Muscle of arm (tissue), 14 donors: ENCODE measurements around the gene IFT88. TPM values are rescaled to one million over a fixed set of nuclear protein-coding genes. Genes with fewer than 3 reads are reported as not detected.

Experiments used
- DNase-seq: peaks from one replicate; pipeline ENCODE4 v3.0.0-alpha.2; 2013
- long read RNA-seq, 11 donors: transcript quantifications; one replicate each; lab custom pipeline, GENCODE V29; 2026
- polyA plus RNA-seq, 12 donors: library from polyadenylated mRNA; unstranded; fragments of 120-200 nt; gene quantifications; one replicate each; pipeline ENCODE4 v1.2.1, GENCODE V29; 2013; ENCODE audit not compliant: insufficient read length in 12 of 12

The IFT88 gene, protein sequence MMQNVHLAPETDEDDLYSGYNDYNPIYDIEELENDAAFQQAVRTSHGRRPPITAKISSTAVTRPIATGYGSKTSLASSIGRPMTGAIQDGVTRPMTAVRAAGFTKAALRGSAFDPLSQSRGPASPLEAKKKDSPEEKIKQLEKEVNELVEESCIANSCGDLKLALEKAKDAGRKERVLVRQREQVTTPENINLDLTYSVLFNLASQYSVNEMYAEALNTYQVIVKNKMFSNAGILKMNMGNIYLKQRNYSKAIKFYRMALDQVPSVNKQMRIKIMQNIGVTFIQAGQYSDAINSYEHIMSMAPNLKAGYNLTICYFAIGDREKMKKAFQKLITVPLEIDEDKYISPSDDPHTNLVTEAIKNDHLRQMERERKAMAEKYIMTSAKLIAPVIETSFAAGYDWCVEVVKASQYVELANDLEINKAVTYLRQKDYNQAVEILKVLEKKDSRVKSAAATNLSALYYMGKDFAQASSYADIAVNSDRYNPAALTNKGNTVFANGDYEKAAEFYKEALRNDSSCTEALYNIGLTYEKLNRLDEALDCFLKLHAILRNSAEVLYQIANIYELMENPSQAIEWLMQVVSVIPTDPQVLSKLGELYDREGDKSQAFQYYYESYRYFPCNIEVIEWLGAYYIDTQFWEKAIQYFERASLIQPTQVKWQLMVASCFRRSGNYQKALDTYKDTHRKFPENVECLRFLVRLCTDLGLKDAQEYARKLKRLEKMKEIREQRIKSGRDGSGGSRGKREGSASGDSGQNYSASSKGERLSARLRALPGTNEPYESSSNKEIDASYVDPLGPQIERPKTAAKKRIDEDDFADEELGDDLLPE
- 10 to 100 TPM in 11 of 12 donors, not detected in 1; 12.6 to 27.8 (median 16.8) TPM for polyA plus RNA-seq
- long read RNA-seq, donor 1, partial matches to known transcripts, result 0 of 1 reads
- long read RNA-seq, donor 1, other reads (novel, unspliced or antisense), result 0 of 1 reads
- long read RNA-seq, donor 2, result 0 reads
- long read RNA-seq, donor 3, result 0 reads
- long read RNA-seq, donor 4, result 0 reads
- long read RNA-seq, donor 5, result 0 reads
- long read RNA-seq, donor 6, result 0 reads
- long read RNA-seq, donor 7, partial matches to known transcripts, result 0 of 1 reads
- long read RNA-seq, donor 7, other reads (novel, unspliced or antisense), result 0 of 1 reads
- long read RNA-seq, donor 8, partial matches to known transcripts, result 0 of 2 reads
- long read RNA-seq, donor 8, other reads (novel, unspliced or antisense), result 0 of 2 reads
- long read RNA-seq, donor 9, partial matches to known transcripts, result 0 of 1 reads
- long read RNA-seq, donor 9, other reads (novel, unspliced or antisense), result 0 of 1 reads
- long read RNA-seq, donor 10, partial matches to known transcripts, result 0 of 1 reads
- long read RNA-seq, donor 10, other reads (novel, unspliced or antisense), result 0 of 1 reads
- long read RNA-seq, donor 11, result 0 reads

DNA sequence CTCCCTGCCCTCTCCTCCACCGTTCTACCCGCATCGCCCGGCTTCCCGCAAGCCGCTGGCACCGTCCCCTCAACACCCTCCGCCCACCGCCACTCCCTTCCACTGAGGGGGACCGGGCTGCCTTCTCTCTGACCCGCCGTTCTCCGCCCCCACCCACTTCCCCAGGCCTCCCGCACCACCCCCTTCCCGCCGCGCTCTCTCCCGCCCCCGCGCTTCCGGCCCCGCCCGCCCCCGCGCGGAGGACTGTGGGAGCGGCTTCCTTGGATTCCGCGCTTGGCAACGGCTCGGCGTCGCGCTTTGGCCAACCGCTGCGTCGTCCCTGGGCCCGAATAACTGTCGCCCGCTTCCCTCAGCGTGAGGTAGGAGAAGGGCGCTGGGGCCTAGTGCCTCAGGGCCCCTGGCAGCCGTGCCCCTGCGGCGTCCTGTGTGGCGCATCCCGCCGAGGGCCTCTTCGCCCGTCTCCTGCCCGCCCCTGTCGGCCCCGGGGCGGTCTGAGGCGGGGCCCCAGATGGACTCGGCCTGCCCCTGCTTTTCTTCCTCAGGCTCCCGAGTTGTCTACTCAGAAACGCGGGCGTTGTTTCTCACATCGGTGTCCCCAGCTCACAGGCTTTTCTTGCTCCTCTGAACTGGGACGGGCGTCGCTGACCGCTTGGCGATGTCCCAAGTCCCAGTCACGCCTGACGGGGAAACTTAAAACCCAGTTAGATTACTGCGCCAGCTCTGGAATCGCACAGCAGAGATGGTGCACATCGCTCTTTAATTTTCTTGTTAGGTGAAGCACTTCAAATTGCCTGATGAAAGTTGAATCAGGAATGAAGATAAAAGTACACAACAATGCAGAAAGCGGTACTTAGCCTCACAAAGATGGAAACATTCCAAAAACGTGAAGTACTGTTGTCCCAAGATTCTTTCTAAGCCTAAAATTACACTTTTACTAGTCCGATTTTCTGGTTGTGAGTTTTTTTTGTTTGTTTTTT is at the start of gene IFT88:
IFT88 (plus strand) TSS at position 260 of the 977 bp plus-strand sequence. CDS start 7,229 bp downstream, outside the sequence.
- DNase-seq, result peak; percentile 89

DNA sequence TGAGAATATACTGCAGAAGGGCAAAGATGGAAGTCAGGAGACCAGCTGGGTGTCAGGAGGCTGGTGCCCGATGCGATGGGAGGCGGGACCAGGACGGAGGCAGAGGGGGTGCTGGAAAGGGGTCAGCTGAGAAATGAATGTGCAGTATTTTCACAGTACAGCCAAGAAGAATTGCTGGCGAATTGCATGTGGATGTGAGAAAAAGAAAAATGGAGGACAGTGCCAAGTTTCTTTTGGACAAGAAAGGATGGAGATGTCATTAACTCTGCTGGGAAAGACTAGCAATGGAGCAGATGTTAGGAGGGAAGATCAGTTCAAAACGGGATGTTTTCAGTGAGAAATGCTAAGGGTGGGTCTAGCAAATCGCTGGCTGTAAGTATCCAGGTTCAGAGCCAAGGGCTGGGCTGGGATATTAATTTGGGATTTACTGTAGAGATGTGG is 48.3 kb upstream of the IFT88 start:
- peak; percentile 81 for DNase-seq

DNA sequence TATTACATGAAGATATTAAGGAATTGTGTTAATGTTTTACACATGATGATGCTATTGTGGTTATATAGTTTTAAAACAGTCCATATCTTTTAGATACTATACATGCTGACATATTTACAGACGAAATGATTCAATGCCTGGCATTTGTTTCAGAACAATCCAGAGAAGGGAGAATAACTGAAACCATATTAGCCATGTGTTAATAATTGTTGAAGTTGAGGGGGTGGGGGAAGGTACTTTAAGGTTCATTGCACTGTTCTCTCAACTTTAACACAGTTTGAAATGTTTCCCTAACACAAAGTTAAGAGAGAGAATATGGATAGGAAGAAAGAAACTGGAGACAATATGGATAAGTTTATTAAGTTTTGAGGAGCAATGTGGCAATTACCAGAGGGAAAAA is 47.1 kb upstream of the IFT88 start:
- DNase-seq, result no peak

DNA sequence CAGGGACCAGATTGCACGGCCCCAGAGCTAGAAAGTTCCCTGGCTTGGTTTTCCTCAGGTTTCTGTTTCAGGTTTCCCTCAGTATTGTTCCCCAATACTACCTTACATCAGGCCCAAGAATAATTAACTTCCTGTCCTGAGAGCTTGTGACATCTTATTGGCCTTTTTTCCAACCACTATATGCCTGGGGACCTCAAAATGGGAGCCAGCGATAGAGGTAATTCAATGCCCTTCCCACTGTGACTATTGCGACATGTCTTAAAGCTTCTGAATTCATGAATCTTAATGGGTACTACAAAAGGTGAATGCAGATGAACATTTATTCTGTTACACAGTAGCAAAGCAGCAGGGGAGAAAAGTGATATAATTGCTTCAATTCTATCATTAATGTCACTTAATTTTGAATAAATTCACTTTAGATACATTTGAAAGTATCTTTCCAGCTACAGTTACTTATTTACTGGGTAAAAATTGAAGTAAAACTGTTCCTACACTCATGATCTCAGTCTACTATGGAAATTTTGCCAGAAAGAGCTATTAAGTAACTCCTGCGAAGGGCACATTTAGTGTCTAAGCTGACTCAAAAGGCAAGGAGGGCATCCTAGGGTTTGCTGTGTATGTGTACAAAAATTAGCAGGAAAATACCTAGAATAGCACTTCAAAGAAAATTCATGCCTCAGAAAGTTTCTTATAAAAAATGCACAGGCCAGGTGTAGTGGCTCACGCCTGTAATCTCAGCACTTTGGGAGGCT is 45.4 kb upstream of the IFT88 start:
- DNase-seq, result no peak

DNA sequence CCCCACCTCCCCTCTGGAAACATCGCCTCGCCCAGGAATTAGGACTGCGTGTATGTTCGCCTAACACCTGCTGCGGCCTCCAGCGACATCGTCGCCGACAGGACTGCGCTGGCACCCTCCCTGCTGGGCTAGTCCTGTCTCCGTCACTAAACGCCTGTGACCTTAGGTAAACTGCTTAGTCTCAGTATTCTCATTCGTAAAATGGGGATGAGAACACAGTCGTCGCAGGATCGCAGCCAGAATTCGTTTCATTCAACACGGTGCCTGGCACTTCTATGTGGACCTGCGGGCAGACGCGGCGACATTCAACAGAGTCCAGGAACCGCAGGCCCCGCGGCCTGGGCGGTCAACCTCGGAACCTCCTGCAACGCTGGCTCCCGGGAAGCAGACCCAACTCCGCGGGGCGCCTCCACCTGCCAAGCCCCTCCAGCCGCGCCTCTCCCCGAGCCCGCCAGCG is 41.8 kb upstream of the IFT88 start:
- no peak for DNase-seq

DNA sequence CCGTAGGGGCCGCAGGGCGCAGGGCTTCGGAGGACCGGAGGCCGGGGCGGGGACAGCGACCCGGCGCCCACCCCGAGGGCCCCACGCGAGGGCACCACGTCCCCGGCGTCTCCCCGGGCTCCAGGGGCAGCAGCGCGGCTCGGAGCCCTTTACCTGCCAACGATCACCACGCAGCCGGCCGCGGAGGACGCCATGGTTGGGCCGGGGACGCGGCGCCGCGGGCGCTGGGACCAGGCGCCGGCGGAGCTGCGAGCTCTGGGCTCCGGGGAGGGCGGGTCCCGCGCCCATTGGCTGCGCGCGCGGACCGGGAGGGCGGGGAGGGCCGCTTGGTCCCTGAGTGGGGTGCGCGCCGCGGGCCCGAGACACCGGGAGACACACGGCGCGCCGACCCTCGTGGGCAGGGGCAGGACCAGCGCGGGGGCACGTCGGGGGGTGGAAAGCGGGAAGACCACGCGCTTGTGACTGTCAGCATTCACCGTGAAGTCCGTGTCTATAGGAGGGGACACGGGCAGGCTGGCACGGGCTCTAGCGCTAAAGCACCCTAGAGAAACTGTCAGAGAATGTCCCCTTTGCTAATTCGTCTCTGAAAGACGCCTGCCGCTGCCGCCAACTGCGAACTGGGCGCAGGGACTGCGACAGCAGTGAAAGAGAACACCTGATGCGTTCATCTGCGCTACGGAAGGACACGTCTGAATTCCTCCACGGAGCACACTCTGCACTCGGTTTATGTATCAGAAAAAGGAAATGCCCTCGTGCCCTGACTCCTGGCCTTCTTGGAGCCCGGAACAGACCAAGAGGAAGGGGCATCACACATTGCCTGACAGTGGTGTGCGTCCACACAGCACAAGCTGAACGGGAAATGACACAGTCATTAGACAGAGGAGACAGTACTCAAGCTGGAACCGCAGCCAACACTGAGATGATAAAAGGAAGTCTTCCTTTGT is 41.1 kb upstream of the IFT88 start, which contains the start of gene CRYL1:
CRYL1 (minus strand) TSS at position 257 of the 944 bp plus-strand sequence; CDS start at position 194, 63 bp downstream.
- peak; percentile 57 for DNase-seq

DNA sequence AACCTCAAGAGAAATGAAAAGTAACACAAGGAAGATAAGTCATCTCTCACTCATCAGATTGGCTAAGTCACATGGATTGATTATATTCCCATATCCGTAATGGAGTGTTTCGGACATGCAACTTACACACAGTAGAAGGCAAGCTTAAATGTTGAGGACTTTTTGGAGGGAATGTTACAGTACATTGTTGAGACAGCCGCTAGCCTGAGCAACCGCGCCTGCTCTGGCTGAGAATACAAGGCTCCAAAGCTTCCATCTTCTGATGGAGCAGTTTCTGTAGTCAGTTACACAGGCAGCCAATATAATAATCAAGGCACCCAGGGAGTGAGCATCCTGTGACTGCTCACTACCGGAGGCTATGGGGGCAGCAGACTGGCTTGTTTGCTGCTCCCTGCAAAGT is 40.3 kb upstream of the IFT88 start:
- DNase-seq, result no peak

DNA sequence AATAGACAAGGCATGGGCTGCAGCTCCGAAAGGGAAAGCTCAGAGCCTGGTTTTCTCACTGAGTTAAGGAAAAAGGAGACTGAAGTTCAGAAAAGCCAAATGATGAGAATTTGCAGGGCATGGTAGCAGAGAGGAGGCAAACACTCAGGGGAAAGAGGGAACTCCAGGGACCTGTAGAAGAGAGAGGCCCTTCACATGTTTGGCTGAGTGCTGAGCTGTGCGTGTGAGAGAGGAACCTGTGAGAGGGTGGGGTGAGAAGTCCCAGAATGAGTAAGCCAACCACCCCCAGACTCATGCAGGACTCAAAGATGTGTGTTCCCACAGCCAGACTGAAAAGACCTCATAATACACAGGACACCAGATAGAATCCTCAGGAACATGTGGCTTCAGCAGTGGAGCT is 38.5 kb upstream of the IFT88 start:
- no peak for DNase-seq

DNA sequence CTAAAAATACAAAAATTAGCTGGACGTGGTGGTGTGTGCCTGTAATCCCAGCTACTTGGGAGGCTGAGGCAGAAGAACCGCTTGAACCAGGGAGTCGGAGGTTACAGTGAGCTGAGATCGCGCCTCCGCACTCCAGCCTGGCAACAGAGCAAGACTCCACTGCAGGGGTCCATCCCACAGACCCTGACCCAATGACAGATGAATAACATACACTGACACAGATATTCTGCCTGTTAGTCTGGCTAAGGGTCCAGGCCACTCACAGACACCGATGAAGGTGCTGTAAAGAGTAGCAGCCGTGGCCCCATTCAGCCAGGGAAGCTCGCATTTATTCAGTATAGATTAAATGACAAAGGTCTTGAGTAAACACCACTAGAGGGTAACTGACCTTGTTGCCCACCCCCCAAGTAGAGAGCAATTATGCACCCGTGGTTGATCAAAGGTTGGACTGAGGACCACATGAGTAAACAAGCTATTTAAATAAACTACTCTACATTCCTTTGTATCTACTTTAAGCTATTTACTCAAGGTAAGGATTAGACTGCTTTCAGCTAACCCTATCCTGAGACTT is 32.8 kb upstream of the IFT88 start:
- no peak for DNase-seq

DNA sequence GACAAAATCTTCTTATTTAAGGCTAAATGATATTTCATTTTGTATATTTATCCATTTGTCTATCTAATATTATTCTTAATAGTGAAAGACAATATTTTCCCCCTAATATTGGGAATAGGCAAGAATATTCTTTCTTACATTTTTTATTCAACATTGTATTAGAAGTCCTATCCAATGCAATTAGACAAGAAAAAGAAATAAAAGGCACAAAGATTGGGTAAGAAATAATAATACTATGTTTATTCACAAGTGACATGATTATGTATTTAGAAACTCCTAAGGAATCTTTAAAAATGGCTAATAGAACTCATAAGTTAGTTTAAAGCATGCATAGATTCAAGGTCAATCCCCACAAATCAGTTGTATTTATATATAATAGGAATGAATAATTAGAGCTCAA is 30.0 kb upstream of the IFT88 start:
- DNase-seq, result no peak

DNA sequence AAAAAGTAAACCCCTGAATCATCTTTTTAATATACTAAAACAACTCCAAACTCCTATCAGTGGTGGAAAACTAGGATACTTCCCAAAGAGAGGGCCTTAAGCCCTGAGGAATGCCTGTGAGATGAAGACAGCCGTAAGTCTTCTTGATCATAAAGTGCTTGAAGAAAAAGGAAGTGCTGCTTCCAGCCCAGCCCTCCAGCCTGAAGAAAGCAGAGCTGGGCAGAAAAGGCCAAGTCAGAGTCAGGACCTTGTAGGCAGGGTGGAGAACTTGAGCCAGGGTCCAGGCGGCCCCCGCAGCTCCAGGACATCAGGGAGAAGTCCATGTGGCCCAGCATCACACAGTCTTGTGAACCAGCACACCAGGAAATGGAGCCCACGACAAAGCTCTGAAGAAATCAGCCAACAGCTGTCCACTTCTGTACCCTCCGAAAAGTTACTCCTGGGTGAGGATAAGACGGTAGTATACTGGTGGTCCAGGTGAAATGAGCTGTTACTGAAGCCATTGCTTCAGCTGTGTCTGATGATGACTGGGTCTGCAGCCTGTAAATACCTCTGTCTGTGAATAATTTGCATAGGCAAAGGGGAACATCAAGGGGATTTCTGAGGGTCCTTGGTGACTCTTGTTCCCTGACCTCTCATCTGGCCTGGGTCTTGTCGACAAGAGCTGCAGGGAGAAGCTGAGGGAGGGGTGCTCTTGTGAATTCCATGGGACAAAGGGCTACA is 22.6 kb upstream of the IFT88 start:
- DNase-seq, result no peak

DNA sequence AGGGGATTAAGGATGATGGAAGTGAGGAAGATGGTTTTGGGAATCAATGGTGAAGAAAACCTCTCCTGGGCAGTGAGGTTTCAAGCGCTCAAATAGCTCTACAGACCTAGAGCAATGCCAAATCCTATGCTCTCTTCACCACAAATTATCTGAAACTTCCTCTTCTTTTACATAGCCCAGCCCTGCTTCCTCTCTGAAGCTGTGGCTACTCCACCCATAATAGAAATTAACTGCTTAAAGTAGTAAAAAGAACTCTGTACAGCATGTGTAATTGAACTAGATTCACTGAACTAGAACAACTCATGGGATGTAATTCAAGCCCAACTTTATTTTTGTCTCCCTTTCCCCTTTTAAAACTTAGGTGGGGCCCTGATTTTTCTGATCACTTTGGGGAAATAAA is 20.4 kb upstream of the IFT88 start:
- no peak for DNase-seq

DNA sequence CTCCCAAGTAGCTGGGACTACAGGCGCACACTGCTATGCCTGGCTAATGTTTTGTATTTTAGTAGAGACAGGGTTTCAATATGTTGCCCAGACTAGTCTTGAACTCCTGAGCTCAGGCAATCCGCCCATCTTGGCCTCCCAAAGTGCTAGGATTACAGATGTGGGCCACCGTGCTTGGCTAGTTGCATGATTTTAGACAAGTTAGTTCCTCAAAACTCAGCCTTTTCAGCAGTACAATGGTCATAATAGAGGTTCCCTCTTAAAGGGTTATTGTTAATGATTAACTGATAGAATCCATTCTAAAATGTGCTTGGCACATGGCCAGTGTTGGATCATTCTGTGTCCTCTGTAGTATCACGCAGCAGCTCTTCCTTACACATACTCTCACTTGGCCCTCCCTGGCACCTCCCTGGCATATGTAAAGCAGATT is 19.5 kb upstream of the IFT88 start:
- no peak for DNase-seq

DNA sequence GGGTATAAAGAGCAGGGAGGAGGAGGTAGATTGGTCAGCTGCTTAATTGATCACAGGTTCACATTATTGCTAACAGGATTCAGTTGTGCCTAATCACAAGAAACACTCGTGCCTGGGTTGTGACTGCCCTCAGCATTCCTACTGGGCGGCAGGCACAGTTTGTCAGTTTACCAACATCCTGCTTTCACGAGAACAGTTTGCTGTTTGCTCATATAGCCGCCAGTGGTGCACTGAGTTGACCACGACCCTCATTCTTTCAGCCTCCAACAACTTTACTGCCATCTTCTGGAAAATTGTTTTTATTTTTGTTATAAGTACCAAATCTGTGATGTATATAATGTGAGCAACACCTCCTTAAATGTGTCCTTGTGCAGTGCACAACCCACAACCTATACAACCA is 16.2 kb upstream of the IFT88 start:
- peak; percentile 22 for DNase-seq

DNA sequence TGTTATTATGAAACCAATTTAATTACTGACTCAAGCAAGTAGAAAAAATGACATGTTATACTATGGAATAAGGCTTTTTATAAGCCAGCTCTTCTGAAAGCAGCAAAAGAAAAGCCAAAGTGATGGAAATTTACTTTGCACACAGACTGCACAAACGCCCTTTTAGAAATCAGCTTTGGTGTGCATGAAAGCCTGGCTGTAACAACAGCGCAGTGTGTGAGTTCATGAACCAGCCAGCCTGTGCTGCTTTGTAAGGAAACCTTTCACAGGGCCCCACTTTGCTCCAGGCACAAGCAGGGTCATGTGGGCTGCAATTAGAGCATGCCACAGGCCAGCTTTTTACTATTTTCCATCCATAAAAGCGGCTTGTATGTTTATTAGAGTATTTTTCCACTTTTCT is 13.6 kb upstream of the IFT88 start:
- peak; percentile 32 for DNase-seq

DNA sequence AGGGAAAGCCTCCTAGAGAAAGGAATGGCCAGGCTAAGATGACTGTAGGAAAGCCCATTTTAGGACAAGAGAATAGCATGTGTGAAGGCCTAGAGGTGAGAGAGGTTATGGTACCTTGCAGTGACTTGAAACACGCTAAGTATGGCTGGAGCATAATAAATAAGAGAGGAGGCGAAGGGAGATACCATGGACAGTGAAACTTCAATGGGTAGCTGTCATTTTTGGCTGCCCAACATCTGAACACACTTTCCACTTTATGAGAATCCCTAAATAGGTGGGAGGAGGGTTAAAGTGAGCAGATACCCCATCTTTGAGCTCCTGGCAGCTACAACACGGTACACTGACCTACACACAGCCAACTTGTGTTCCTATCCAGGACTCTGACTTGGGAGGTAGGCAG is 8.0 kb upstream of the IFT88 start:
- DNase-seq, result no peak
